Measurements from ENCODE around the gene PEBP1. TPM values are rescaled to one million over a fixed set of nuclear protein-coding genes. Genes with fewer than 3 reads are reported as not detected.

PEBP1 gene
- total and polyA plus RNA-seq, 10 of the 15 experiments (the other 5 are each of a cell fraction or from before 2014, with no cell fraction given) = 79.4 to 415 (median 206) TPM

DNA sequence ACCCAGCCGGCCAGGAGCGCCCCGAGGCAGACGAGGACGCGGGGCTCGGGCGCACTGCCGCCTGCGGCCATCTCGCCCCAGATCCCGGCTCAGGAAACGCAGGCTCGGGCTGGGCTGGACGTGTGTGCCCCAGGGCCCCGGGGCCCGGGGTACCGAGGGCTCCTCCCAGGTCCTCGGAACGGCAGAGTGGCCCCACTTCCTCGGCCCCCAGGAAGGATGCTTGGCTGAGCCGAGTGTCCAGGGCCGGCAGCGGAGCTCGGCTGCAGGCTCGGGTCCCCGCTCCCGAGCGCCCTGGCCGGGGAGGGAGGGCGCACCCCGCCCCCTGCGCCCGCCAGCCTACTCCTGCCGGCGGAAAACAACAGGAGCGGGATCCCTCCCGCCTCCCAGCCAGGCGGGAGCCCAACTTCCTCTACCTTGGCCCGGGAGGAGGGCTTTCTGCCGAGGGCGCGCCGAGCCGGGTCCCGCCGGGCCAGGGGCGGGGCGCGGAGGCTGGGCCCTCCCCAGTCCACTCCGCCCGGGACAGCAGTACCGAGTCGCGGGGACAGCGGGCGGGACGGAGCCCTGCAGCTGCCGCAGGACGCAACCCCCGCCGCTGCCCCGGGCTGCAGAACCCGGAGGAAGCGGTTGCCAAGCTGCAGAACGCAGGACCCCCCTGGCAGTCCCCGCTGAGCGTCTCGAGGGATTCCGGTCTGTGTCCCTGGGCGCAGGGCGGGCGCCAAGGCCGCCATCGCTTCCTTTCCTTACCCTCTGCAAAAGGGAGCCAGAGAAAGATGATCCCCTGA is 32.1 kb upstream of the PEBP1 start, which contains the start of gene VSIG10 (continued):
- TF ChIP-seq, protein P1, sequence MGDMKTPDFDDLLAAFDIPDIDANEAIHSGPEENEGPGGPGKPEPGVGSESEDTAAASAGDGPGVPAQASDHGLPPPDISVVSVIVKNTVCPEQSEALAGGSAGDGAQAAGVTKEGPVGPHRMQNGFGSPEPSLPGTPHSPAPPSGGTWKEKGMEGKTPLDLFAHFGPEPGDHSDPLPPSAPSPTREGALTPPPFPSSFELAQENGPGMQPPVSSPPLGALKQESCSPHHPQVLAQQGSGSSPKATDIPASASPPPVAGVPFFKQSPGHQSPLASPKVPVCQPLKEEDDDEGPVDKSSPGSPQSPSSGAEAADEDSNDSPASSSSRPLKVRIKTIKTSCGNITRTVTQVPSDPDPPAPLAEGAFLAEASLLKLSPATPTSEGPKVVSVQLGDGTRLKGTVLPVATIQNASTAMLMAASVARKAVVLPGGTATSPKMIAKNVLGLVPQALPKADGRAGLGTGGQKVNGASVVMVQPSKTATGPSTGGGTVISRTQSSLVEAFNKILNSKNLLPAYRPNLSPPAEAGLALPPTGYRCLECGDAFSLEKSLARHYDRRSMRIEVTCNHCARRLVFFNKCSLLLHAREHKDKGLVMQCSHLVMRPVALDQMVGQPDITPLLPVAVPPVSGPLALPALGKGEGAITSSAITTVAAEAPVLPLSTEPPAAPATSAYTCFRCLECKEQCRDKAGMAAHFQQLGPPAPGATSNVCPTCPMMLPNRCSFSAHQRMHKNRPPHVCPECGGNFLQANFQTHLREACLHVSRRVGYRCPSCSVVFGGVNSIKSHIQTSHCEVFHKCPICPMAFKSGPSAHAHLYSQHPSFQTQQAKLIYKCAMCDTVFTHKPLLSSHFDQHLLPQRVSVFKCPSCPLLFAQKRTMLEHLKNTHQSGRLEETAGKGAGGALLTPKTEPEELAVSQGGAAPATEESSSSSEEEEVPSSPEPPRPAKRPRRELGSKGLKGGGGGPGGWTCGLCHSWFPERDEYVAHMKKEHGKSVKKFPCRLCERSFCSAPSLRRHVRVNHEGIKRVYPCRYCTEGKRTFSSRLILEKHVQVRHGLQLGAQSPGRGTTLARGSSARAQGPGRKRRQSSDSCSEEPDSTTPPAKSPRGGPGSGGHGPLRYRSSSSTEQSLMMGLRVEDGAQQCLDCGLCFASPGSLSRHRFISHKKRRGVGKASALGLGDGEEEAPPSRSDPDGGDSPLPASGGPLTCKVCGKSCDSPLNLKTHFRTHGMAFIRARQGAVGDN (IDR thresholded peaks at IDR 0.05) = no peak
- TF ChIP-seq SUPT20H (IDR thresholded peaks at IDR 0.05; ENCODE audit: borderline replicate concordance, control insufficient read depth, low read depth, low read length) = no peak
- no peak for TF ChIP-seq JUND (IDR thresholded peaks at IDR 0.05; ENCODE audit: low read depth, low read length)
- TF ChIP-seq, protein P2, sequence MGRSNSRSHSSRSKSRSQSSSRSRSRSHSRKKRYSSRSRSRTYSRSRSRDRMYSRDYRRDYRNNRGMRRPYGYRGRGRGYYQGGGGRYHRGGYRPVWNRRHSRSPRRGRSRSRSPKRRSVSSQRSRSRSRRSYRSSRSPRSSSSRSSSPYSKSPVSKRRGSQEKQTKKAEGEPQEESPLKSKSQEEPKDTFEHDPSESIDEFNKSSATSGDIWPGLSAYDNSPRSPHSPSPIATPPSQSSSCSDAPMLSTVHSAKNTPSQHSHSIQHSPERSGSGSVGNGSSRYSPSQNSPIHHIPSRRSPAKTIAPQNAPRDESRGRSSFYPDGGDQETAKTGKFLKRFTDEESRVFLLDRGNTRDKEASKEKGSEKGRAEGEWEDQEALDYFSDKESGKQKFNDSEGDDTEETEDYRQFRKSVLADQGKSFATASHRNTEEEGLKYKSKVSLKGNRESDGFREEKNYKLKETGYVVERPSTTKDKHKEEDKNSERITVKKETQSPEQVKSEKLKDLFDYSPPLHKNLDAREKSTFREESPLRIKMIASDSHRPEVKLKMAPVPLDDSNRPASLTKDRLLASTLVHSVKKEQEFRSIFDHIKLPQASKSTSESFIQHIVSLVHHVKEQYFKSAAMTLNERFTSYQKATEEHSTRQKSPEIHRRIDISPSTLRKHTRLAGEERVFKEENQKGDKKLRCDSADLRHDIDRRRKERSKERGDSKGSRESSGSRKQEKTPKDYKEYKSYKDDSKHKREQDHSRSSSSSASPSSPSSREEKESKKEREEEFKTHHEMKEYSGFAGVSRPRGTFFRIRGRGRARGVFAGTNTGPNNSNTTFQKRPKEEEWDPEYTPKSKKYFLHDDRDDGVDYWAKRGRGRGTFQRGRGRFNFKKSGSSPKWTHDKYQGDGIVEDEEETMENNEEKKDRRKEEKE (IDR thresholded peaks at IDR 0.05) = no peak
- no peak for TF ChIP-seq EZH2 (IDR thresholded peaks at IDR 0.05; ENCODE audit: borderline replicate concordance, control insufficient read depth, low read depth, low read length)
- no peak for TF ChIP-seq CHD4 (IDR thresholded peaks at IDR 0.05)
- no peak for TF ChIP-seq ZZZ3 (IDR thresholded peaks at IDR 0.05; ENCODE audit: control insufficient read depth, insufficient read length, low read depth)
- TF ChIP-seq EED (IDR thresholded peaks at IDR 0.05; ENCODE audit: low read depth) = no peak
- 0 out of 2 replicates have a peak, but pooled peaks have one; percentile 29 for TF ChIP-seq GATAD2B (conservative IDR thresholded peaks at IDR 0.05; ENCODE audit: low read depth)
- TF ChIP-seq NRF1 (conservative IDR thresholded peaks at IDR 0.05; ENCODE audit: low read depth, low read length) = no peak
- TF ChIP-seq CBX3 (IDR thresholded peaks at IDR 0.05; ENCODE audit: borderline replicate concordance, low read depth) = no peak
- no peak for TF ChIP-seq TCF3 (IDR thresholded peaks at IDR 0.05; ENCODE audit: borderline replicate concordance, insufficient read depth, low read depth, low read length)
- no peak for TF ChIP-seq RAD21 (IDR thresholded peaks at IDR 0.05; ENCODE audit: insufficient read depth, low read depth, low read length)
- no peak for TF ChIP-seq ZNF207 (IDR thresholded peaks at IDR 0.05; ENCODE audit: borderline replicate concordance)
- no peak for TF ChIP-seq STAT1 (conservative IDR thresholded peaks at IDR 0.05)
- no peak for TF ChIP-seq RUNX3 (IDR thresholded peaks at IDR 0.05; ENCODE audit: low read length)
- TF ChIP-seq HDGF (IDR thresholded peaks at IDR 0.05) = no peak

All from GM12878 (cell line).